Stimulated activated CD4-positive, alpha-beta T cell treated with anti-CD3 and anti-CD28 coated beads, Interleukin-4, amount 100 ng/mL, for 4 hours (primary cell): ENCODE data around the gene UBR4.

Experiments used
- DNase-seq, 2 experiments: peaks; one replicate each; pipeline ENCODE4 v3.0.0-alpha.2; 2020

Gene UBR4

DNA sequence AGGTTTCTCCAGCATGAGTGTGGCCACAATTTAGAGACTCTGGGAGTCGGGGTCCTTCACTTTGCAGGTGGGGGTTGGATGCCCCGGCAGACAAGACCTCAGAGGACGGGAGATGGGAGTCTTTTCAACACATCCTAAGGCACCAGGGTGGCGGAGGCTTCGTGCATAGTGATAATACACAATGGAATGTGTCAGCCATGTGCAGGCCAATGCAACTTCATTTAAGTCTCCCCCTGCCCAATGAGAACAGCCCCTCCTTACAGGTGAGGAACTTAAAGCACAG is 177.7 kb downstream of the UBR4 start:
- no peak for DNase-seq

DNA sequence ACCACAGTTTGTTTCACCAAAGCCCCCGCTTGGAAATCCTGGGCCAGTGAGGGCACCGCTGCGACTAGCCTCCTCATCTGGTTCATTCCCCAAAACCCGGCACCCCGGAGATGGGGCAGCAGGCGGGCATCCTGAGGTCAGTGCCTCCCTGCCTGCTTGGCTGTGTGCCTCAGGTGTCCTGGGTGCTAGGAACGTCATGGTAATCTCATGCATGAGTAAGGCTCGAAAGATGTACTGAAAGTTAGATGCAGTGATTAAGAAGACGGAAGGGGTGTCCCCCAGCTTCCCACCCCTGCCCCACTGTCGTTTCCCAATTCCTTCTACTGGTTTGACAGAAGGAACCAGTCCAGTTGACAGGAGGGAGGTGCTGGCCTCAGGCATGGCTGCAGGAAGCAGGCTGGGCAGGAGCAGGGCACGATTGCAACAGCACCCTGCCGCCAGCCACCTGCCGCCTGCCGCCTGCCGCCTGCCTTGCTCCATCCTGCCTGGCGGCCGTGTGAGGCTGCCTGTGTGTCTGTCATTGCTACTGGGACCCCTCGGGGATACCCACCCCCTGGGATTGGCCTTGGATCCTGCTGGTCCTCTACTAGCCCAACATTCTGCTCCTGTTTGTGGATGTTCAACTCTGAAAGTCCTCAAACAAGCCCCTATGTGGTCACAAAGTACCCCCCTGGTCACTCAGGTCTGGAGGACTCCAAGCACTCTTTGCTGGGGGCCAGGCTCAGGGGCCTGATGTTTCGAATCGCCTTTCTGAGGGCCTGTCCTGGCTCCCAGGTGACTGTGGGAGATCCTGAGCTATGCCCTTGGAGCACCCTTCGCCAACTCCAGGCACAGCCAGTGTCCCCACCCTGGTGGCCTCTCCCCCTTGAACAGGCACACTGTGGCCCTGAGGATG is 180.6 kb downstream of the UBR4 start:
- no peak for DNase-seq

- no peak for DNase-seq
Observed at GRCh38 chr1:19028546-19029129, 181.4 kb downstream of the UBR4 start.

- DNase-seq: no peak
Observed at GRCh38 chr1:19028110-19028509, 182.0 kb downstream of the UBR4 start.
